Measurements from ENCODE around the gene PIK3R3. TPM values are rescaled to one million over a fixed set of nuclear protein-coding genes. Genes with fewer than 3 reads are reported as not detected.

The PIK3R3 gene
- total and polyA plus RNA-seq, 5 donors = 20.0 to 49.8 (median 30.9) TPM

GRCh38 chr1:46153732-46154131 is 21.3 kb upstream of the PIK3R3 start:
- ATAC-seq (no peak), DNase-seq (no peak)
- intact Hi-C loops (cut with DNase I) = no loop called here
- Histone ChIP-seq H3K4me3 (ENCODE audit: low read length) (no peak overlapping the region), H3K4me1 (ENCODE audit: control insufficient read depth, insufficient read depth, low read length) (peaks cover 2% of the 10 kb centered on the region), H3K27me3 (ENCODE audit: control insufficient read depth, insufficient read depth) (no peaks in the 10 kb centered on the region), H3K27ac (ENCODE audit: low read length) (no peak overlapping the region), H3K9me3 (ENCODE audit: control insufficient read depth, low read length) (no peaks in the 10 kb centered on the region)
- WGBS = 97% methylated on average over 1 of the region's 1 CpG

GRCh38 chr1:46153228-46153627 is 20.8 kb upstream of the PIK3R3 start:
- no peaks in the 10 kb centered on the region for H3K9me3 ChIP-seq (ENCODE audit: control insufficient read depth, low read length)
- DNase-seq (no peak), ATAC-seq (no peak)
- H3K4me1 ChIP-seq (ENCODE audit: control insufficient read depth, insufficient read depth, low read length) = peaks cover 2% of the 10 kb centered on the region
- intact Hi-C loops (cut with DNase I) = no loop called here
- no peak overlapping the region for H3K4me3 ChIP-seq (ENCODE audit: low read length)
- 92% methylated on average over 1 of the region's 1 CpG for WGBS
- H3K27me3 ChIP-seq (ENCODE audit: control insufficient read depth, insufficient read depth) = no peaks in the 10 kb centered on the region
- no peak overlapping the region for H3K27ac ChIP-seq (ENCODE audit: low read length)

GRCh38 chr1:46152016-46152415 is 19.6 kb upstream of the PIK3R3 start:
- ATAC-seq (no peak), DNase-seq (no peak)
- Histone ChIP-seq H3K27ac (ENCODE audit: low read length) (no peak overlapping the region), H3K27me3 (ENCODE audit: control insufficient read depth, insufficient read depth) (no peaks in the 10 kb centered on the region), H3K4me1 (ENCODE audit: control insufficient read depth, insufficient read depth, low read length) (peaks cover 2% of the 10 kb centered on the region), H3K9me3 (ENCODE audit: control insufficient read depth, low read length) (no peaks in the 10 kb centered on the region), H3K4me3 (ENCODE audit: low read length) (no peak overlapping the region)
- intact Hi-C loops (cut with DNase I) = no loop called here
- WGBS = 72% methylated on average over 3 of the region's 3 CpGs

- peaks cover 2% of the 10 kb centered on the region for H3K4me1 ChIP-seq (ENCODE audit: control insufficient read depth, insufficient read depth, low read length)
- ATAC-seq (peak; percentile 65 to 79), DNase-seq (no peak)
- WGBS = 62% methylated on average over 2 of the region's 2 CpGs
- no peak overlapping the region for H3K4me3 ChIP-seq (ENCODE audit: low read length)
- no peaks in the 10 kb centered on the region for H3K9me3 ChIP-seq (ENCODE audit: control insufficient read depth, low read length)
- H3K27ac ChIP-seq (ENCODE audit: low read length) = no peak overlapping the region
- intact Hi-C loops (cut with DNase I) = no loop called here
- no peaks in the 10 kb centered on the region for H3K27me3 ChIP-seq (ENCODE audit: control insufficient read depth, insufficient read depth)
Observed at GRCh38 chr1:46150085-46150484, 17.7 kb upstream of the PIK3R3 start.

- DNase-seq (no peak), ATAC-seq (no peak)
- no peaks in the 10 kb centered on the region for H3K9me3 ChIP-seq (ENCODE audit: control insufficient read depth, low read length)
- no peaks in the 10 kb centered on the region for H3K27me3 ChIP-seq (ENCODE audit: control insufficient read depth, insufficient read depth)
- H3K4me1 ChIP-seq (ENCODE audit: control insufficient read depth, insufficient read depth, low read length) = peaks cover 2% of the 10 kb centered on the region
- no peak overlapping the region for H3K27ac ChIP-seq (ENCODE audit: low read length)
- no peak overlapping the region for H3K4me3 ChIP-seq (ENCODE audit: low read length)
- intact Hi-C loops (cut with DNase I) = no loop called here
- WGBS = 68% methylated on average over 2 of the region's 2 CpGs
Observed at GRCh38 chr1:46148318-46148717, 15.9 kb upstream of the PIK3R3 start.

- no peak overlapping the region for H3K4me3 ChIP-seq (ENCODE audit: low read length)
- 38% methylated on average over 3 of the region's 3 CpGs for WGBS
- ATAC-seq (peak in 1 of 2 donors; percentile 5), DNase-seq (no peak)
- intact Hi-C loops (cut with DNase I) = no loop called here
- H3K27me3 ChIP-seq (ENCODE audit: control insufficient read depth, insufficient read depth) = no peaks in the 10 kb centered on the region
- H3K4me1 ChIP-seq (ENCODE audit: control insufficient read depth, insufficient read depth, low read length) = peaks cover 9% of the 10 kb centered on the region
- H3K27ac ChIP-seq (ENCODE audit: low read length) = peak overlapping the region; percentile 20
- no peaks in the 10 kb centered on the region for H3K9me3 ChIP-seq (ENCODE audit: control insufficient read depth, low read length)
Observed at GRCh38 chr1:46137916-46138315, 5.5 kb upstream of the PIK3R3 start.

GRCh38 chr1:46136711-46137110 is 4.3 kb upstream of the PIK3R3 start:
- Histone ChIP-seq H3K27me3 (ENCODE audit: control insufficient read depth, insufficient read depth) (no peaks in the 10 kb centered on the region), H3K27ac (ENCODE audit: low read length) (peak overlapping the region; percentile 38), H3K4me1 (ENCODE audit: control insufficient read depth, insufficient read depth, low read length) (peaks cover 9% of the 10 kb centered on the region), H3K4me3 (ENCODE audit: low read length) (no peak overlapping the region), H3K9me3 (ENCODE audit: control insufficient read depth, low read length) (no peaks in the 10 kb centered on the region)
- DNase-seq (no peak), ATAC-seq (no peak)
- intact Hi-C loops (cut with DNase I) = no loop called here

- intact Hi-C loops (cut with DNase I) = loop anchor here in 2 of 4 donors (5.0 kb wide), 2 partner anchors 38 to 43 kb away; partner anchors contain the start of genes P3R3URF (in 1 of the 2) and TSPAN1 (in 1 of the 2)
- no peaks in the 10 kb centered on the region for H3K9me3 ChIP-seq (ENCODE audit: control insufficient read depth, low read length)
- H3K4me3 ChIP-seq (ENCODE audit: low read length) = no peak overlapping the region
- ATAC-seq = no peak
- 32% methylated on average over 3 of the region's 3 CpGs for WGBS
- no peaks in the 10 kb centered on the region for H3K27me3 ChIP-seq (ENCODE audit: control insufficient read depth, insufficient read depth)
- no peak for DNase-seq
- peaks cover 9% of the 10 kb centered on the region for H3K4me1 ChIP-seq (ENCODE audit: control insufficient read depth, insufficient read depth, low read length)
- peak overlapping the region; percentile 74 for H3K27ac ChIP-seq (ENCODE audit: low read length)
Observed at GRCh38 chr1:46134660-46135331, 2.4 kb upstream of the PIK3R3 start.

GRCh38 chr1:46133781-46134350 is 1.4 kb upstream of the PIK3R3 start:
- DNase-seq = no peak
- 38% methylated on average over 3 of the region's 3 CpGs for WGBS
- no peak for ATAC-seq
- Histone ChIP-seq H3K4me3 (ENCODE audit: low read length) (peak overlapping the region; percentile 63), H3K9me3 (ENCODE audit: control insufficient read depth, low read length) (no peaks in the 10 kb centered on the region), H3K27ac (ENCODE audit: low read length) (peak overlapping the region; percentile 96), H3K27me3 (ENCODE audit: control insufficient read depth, insufficient read depth) (no peaks in the 10 kb centered on the region), H3K4me1 (ENCODE audit: control insufficient read depth, insufficient read depth, low read length) (peaks cover 9% of the 10 kb centered on the region)
- intact Hi-C loops (cut with DNase I) = loop anchor here in 2 of 4 donors (5.0 kb wide), 2 partner anchors 38 to 43 kb away; partner anchors contain the start of genes P3R3URF (in 1 of the 2) and TSPAN1 (in 1 of the 2)

GRCh38 chr1:46133181-46133658 is 791 bp upstream of the PIK3R3 start:
- peak; percentile 67 to 73 for ATAC-seq
- peaks cover 9% of the 10 kb centered on the region for H3K4me1 ChIP-seq (ENCODE audit: control insufficient read depth, insufficient read depth, low read length)
- H3K4me3 ChIP-seq (ENCODE audit: low read length) = peak overlapping the region; percentile 63

More at GRCh38 chr1:46133181-46133658, 791 bp upstream of the PIK3R3 start:
- Histone ChIP-seq H3K9me3 (ENCODE audit: control insufficient read depth, low read length) (no peaks in the 10 kb centered on the region), H3K27me3 (ENCODE audit: control insufficient read depth, insufficient read depth) (no peaks in the 10 kb centered on the region), H3K27ac (ENCODE audit: low read length) (peak overlapping the region; percentile 96)
- DNase-seq = peak in 2 of 3 donors; percentile 72 to 89
- under 1% methylated on average over 22 of the region's 22 CpGs for WGBS
- intact Hi-C loops (cut with DNase I) = loop anchor here in 2 of 4 donors (5.0 kb wide), 2 partner anchors 39 to 44 kb away; partner anchors contain the start of genes P3R3URF (in 1 of the 2) and TSPAN1 (in 1 of the 2)

Measured in right cardiac atrium (tissue), 5 donors.